GM18505 (cell line): ENCODE data around the gene SEC16B.

Source experiments
- ATAC-seq: cut with Tn5 transposase; IDR thresholded peaks from one replicate; pipeline ENCODE4 v1.9.1; 2021; ENCODE audit not compliant: unreplicated experiment
- POLR2A ChIP-seq: IDR thresholded peaks from 4 replicates; pipeline ENCODE4 v1.6.1; 2011; ENCODE audit warnings: borderline replicate concordance; ENCODE audit not compliant: insufficient read depth, insufficient read length; ENCODE audit errors: extremely low read depth

Gene SEC16B

GRCh38 chr1:177984761-177985160, 14.9 kb upstream of the SEC16B start:
- no peak for ATAC-seq
- TF ChIP-seq POLR2A, result no peak

- no peak for TF ChIP-seq POLR2A
- ATAC-seq, result no peak
Measured at GRCh38 chr1:177984136-177984525, 14.3 kb upstream of the SEC16B start.

- TF ChIP-seq POLR2A, result no peak
- ATAC-seq, result no peak
Measured at GRCh38 chr1:177983482-177984135, 13.8 kb upstream of the SEC16B start.

GRCh38 chr1:177983077-177983476, 13.2 kb upstream of the SEC16B start:
- ATAC-seq, result no peak
- no peak for TF ChIP-seq POLR2A

GRCh38 chr1:177981200-177981599, 11.3 kb upstream of the SEC16B start:
- TF ChIP-seq POLR2A, result no peak
- no peak for ATAC-seq

GRCh38 chr1:177979272-177979671, 9.4 kb upstream of the SEC16B start:
- TF ChIP-seq POLR2A, result no peak
- ATAC-seq, result no peak

GRCh38 chr1:177978530-177978929, 8.7 kb upstream of the SEC16B start:
- no peak for ATAC-seq
- TF ChIP-seq POLR2A, result no peak

GRCh38 chr1:177977141-177977540, 7.3 kb upstream of the SEC16B start:
- no peak for ATAC-seq
- no peak for TF ChIP-seq POLR2A

GRCh38 chr1:177976596-177976995, 6.7 kb upstream of the SEC16B start:
- TF ChIP-seq POLR2A, result no peak
- no peak for ATAC-seq

- no peak for ATAC-seq
- no peak for TF ChIP-seq POLR2A
Measured at GRCh38 chr1:177975588-177976495, 6.0 kb upstream of the SEC16B start.

- TF ChIP-seq POLR2A, result no peak
- ATAC-seq, result no peak
Measured at GRCh38 chr1:177973585-177973984, 3.7 kb upstream of the SEC16B start.

GRCh38 chr1:177969109-177969508, 749 bp downstream of the SEC16B start:
- ATAC-seq, result no peak

GRCh38 chr1:177966199-177966598, 3.7 kb downstream of the SEC16B start:
- no peak for TF ChIP-seq POLR2A

More at GRCh38 chr1:177969109-177969508, 749 bp downstream of the SEC16B start:
- TF ChIP-seq POLR2A, result no peak

GRCh38 chr1:177965293-177965692, 4.6 kb downstream of the SEC16B start:
- no peak for ATAC-seq
- no peak for TF ChIP-seq POLR2A

More at GRCh38 chr1:177966199-177966598, 3.7 kb downstream of the SEC16B start:
- ATAC-seq, result no peak

GRCh38 chr1:177964336-177964735, 5.5 kb downstream of the SEC16B start:
- TF ChIP-seq POLR2A, result no peak
- ATAC-seq, result no peak
